Measurements from ENCODE around the gene PAF1.

GRCh38 chr19:39425744-39426143, 34.8 kb upstream of the PAF1 start:
- TF ChIP-seq, protein P1, sequence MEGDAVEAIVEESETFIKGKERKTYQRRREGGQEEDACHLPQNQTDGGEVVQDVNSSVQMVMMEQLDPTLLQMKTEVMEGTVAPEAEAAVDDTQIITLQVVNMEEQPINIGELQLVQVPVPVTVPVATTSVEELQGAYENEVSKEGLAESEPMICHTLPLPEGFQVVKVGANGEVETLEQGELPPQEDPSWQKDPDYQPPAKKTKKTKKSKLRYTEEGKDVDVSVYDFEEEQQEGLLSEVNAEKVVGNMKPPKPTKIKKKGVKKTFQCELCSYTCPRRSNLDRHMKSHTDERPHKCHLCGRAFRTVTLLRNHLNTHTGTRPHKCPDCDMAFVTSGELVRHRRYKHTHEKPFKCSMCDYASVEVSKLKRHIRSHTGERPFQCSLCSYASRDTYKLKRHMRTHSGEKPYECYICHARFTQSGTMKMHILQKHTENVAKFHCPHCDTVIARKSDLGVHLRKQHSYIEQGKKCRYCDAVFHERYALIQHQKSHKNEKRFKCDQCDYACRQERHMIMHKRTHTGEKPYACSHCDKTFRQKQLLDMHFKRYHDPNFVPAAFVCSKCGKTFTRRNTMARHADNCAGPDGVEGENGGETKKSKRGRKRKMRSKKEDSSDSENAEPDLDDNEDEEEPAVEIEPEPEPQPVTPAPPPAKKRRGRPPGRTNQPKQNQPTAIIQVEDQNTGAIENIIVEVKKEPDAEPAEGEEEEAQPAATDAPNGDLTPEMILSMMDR (IDR thresholded peaks at IDR 0.05) = no peak
- no peak for TF ChIP-seq POLR2A (IDR thresholded peaks at IDR 0.05)

All from uterus (tissue), 2 donors.